Measurements from ENCODE around the gene DCLK1. TPM values are rescaled to one million over a fixed set of nuclear protein-coding genes. Genes with fewer than 3 reads are reported as not detected.

DCLK1 gene
- total RNA-seq, 1 experiment from 2014 or later, result 1.4 TPM

DNA sequence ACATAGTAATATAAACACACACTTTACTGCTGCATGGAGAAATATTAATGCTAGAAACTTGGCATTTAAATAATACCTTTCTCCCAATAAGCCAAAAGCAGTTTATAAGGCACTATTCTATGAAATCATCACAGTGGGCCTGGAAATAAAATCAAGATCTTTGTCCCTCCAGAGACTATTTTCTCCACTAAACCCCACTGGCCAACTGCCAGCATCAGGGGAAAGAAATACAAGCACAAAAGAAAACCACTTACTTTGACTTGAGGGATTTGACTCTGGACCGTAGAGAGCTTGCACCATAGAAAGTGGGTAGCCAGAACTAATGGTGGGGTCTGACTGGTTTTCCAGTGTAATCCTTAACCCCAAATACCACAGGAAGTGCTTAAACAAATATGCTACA is 71.9 kb downstream of the DCLK1 start:
- Histone ChIP-seq H3K4me2 (no peak overlapping the region), H3F3A (ENCODE audit: insufficient read depth, low read depth) (no peaks in the 10 kb centered on the region), H3K27ac (no peak overlapping the region), H3K9me3 (ENCODE audit: insufficient read depth, low read depth) (no peaks in the 10 kb centered on the region), H3K27me3 (ENCODE audit: insufficient read depth, low read depth) (peaks cover 31% of the 10 kb centered on the region; the same call in 1 of the 2 replicates), H2AFZ (no peak overlapping the region), H3K36me3 (ENCODE audit: low read depth) (no peaks in the 10 kb centered on the region), H3K4me3 (no peak overlapping the region), H3K9me2 (ENCODE audit: insufficient read depth) (no peaks in the 10 kb centered on the region), H3K4me1 (replicated peaks; ENCODE audit: insufficient read depth) (no peaks in the 10 kb centered on the region), H4K20me1 (ENCODE audit: insufficient read depth) (no peaks in the 10 kb centered on the region), H3K79me2 (ENCODE audit: low read depth) (no peaks in the 10 kb centered on the region)
- no TSS peak for BruUV-seq (replicated peaks)
- no peak for DNase-seq
- TF ChIP-seq, protein P1, sequence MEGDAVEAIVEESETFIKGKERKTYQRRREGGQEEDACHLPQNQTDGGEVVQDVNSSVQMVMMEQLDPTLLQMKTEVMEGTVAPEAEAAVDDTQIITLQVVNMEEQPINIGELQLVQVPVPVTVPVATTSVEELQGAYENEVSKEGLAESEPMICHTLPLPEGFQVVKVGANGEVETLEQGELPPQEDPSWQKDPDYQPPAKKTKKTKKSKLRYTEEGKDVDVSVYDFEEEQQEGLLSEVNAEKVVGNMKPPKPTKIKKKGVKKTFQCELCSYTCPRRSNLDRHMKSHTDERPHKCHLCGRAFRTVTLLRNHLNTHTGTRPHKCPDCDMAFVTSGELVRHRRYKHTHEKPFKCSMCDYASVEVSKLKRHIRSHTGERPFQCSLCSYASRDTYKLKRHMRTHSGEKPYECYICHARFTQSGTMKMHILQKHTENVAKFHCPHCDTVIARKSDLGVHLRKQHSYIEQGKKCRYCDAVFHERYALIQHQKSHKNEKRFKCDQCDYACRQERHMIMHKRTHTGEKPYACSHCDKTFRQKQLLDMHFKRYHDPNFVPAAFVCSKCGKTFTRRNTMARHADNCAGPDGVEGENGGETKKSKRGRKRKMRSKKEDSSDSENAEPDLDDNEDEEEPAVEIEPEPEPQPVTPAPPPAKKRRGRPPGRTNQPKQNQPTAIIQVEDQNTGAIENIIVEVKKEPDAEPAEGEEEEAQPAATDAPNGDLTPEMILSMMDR (conservative IDR thresholded peaks at IDR 0.05), result no peak
- no peak for TF ChIP-seq EZH2 (IDR thresholded peaks at IDR 0.05; ENCODE audit: low read depth)
- CTCF ChIA-PET, result no interaction called here
- intact Hi-C loops (cut with micrococcal nuclease; ENCODE audit: unreplicated experiment), result no loop called here
- POLR2A ChIA-PET (ENCODE audit: unreplicated experiment), result no interaction called here

DNA sequence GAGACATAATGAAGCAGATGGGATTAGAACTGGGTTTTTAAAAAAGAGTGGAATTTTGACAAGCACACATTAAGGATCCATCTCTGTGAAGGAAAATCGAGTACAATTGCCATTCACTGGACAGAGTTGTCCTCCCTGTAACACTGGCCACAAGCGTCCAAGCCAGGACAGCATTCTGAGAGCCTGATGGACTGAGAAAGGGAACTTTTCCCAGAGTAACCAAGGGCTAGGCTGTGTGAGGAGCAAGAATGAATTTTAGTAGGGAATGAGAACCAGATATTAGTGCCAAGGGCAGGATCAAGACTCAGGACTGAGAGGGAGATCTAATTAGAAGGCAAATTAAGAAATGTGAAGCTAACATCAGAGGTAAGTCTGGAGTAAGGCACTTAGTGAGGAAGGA is 73.1 kb downstream of the DCLK1 start:
- no peak overlapping the region for H3K4me2 ChIP-seq
- no peak overlapping the region for H3K4me3 ChIP-seq
- TF ChIP-seq, protein P1 (conservative IDR thresholded peaks at IDR 0.05), result no peak
- TF ChIP-seq EZH2 (IDR thresholded peaks at IDR 0.05; ENCODE audit: low read depth), result no peak
- no peak for DNase-seq
- H3K27me3 ChIP-seq (ENCODE audit: insufficient read depth, low read depth), result peaks cover 41% of the 10 kb centered on the region
- no peaks in the 10 kb centered on the region for H3K9me3 ChIP-seq (ENCODE audit: insufficient read depth, low read depth)
- H3K9me2 ChIP-seq (ENCODE audit: insufficient read depth), result no peaks in the 10 kb centered on the region
- ChIA-PET POLR2A (ENCODE audit: unreplicated experiment) (no interaction called here), CTCF (no interaction called here)
- H2AFZ ChIP-seq, result no peak overlapping the region
- no peaks in the 10 kb centered on the region for H3K4me1 ChIP-seq (replicated peaks; ENCODE audit: insufficient read depth)
- no peaks in the 10 kb centered on the region for H3K79me2 ChIP-seq (ENCODE audit: low read depth)
- H3K27ac ChIP-seq, result no peak overlapping the region
- intact Hi-C loops (cut with micrococcal nuclease; ENCODE audit: unreplicated experiment), result no loop called here
- no peaks in the 10 kb centered on the region for H3F3A ChIP-seq (ENCODE audit: insufficient read depth, low read depth)
- H3K36me3 ChIP-seq (ENCODE audit: low read depth), result no peaks in the 10 kb centered on the region
- no TSS peak for BruUV-seq (replicated peaks)
- H4K20me1 ChIP-seq (ENCODE audit: insufficient read depth), result no peaks in the 10 kb centered on the region

DNA sequence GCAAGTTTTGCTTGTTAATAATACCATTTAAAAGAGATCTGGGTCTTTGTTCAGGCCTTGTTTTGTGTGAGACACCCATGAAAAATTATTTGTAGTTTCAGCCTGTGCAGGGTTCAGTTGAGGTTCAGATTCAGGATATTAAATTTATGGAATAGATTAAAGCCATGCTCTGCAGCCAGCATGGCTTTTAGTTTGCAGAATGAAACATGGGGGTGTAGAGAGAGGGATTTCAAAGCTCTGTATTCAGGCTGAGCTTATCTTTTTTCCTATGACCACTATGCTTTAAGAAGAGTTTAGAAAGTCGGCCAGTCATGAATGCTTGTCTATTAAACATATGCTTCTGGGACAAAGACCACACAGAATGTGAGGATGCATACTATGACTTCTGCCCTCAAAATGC is 73.6 kb downstream of the DCLK1 start:
- no peaks in the 10 kb centered on the region for H3F3A ChIP-seq (ENCODE audit: insufficient read depth, low read depth)
- H3K9me3 ChIP-seq (ENCODE audit: insufficient read depth, low read depth), result no peaks in the 10 kb centered on the region
- H3K9me2 ChIP-seq (ENCODE audit: insufficient read depth), result no peaks in the 10 kb centered on the region
- no peak for DNase-seq
- no peak overlapping the region for H3K4me2 ChIP-seq
- intact Hi-C loops (cut with micrococcal nuclease; ENCODE audit: unreplicated experiment), result no loop called here
- no peak for TF ChIP-seq EZH2 (IDR thresholded peaks at IDR 0.05; ENCODE audit: low read depth)
- TF ChIP-seq, protein P1 (conservative IDR thresholded peaks at IDR 0.05), result no peak
- no peaks in the 10 kb centered on the region for H3K79me2 ChIP-seq (ENCODE audit: low read depth)
- no TSS peak for BruUV-seq (replicated peaks)
- peaks cover 46% of the 10 kb centered on the region for H3K27me3 ChIP-seq (ENCODE audit: insufficient read depth, low read depth)
- POLR2A ChIA-PET (ENCODE audit: unreplicated experiment), result no interaction called here
- no peak overlapping the region for H3K27ac ChIP-seq
- no peaks in the 10 kb centered on the region for H3K4me1 ChIP-seq (replicated peaks; ENCODE audit: insufficient read depth)
- CTCF ChIA-PET, result no interaction called here
- no peaks in the 10 kb centered on the region for H4K20me1 ChIP-seq (ENCODE audit: insufficient read depth)
- no peak overlapping the region for H2AFZ ChIP-seq
- no peaks in the 10 kb centered on the region for H3K36me3 ChIP-seq (ENCODE audit: low read depth)
- no peak overlapping the region for H3K4me3 ChIP-seq
